ENCODE data around the gene SOX9. TPM values are rescaled to one million over a fixed set of nuclear protein-coding genes. Genes with fewer than 3 reads are reported as not detected.

SOX9 gene
- total RNA-seq, 1 donor: 6.5 TPM

DNA sequence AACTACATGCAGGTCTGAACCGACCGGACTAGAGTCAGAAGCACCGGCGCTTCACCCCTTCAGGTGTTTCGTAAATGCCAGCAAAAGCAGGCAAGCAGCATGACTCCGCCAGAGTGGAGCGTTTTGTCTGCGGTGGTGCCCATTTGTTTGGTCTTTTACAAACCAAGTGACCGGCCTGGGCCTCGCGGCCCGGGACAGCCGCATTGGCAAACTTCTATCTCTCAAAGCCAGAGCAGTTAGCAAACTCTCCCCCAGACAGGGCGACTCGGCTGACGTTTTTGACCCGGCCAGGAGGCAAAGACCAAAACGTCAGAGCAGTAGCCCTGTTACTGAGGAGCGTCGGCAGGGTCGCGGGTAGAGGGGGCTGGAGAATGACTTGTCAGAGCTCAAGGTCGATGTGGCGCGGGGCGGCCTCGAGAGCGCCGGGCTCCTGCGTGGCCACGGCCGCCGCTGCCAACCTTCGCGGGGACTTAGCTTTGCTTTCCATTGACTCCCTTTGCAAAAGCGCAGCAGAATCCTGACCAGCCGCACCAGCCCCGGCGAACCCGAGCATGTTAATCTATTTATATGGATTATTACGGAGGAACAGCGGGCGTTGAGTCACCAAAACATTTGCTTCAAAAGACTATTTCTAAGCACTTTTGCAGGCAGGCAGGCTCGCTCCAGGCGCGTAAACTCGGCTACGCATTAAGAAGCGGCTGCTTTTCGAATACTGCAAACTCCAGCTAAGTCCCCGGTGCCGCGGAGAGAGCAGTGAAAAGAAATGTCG, 763 bp upstream of the SOX9 start:
- Histone ChIP-seq H2AFZ (ENCODE audit: low read length) (peak overlapping the region; percentile 87), H3K4me1 (ENCODE audit: insufficient read depth, low read length) (peaks cover 34% of the 10 kb centered on the region)
- TF ChIP-seq, protein P1, sequence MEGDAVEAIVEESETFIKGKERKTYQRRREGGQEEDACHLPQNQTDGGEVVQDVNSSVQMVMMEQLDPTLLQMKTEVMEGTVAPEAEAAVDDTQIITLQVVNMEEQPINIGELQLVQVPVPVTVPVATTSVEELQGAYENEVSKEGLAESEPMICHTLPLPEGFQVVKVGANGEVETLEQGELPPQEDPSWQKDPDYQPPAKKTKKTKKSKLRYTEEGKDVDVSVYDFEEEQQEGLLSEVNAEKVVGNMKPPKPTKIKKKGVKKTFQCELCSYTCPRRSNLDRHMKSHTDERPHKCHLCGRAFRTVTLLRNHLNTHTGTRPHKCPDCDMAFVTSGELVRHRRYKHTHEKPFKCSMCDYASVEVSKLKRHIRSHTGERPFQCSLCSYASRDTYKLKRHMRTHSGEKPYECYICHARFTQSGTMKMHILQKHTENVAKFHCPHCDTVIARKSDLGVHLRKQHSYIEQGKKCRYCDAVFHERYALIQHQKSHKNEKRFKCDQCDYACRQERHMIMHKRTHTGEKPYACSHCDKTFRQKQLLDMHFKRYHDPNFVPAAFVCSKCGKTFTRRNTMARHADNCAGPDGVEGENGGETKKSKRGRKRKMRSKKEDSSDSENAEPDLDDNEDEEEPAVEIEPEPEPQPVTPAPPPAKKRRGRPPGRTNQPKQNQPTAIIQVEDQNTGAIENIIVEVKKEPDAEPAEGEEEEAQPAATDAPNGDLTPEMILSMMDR (IDR thresholded peaks at IDR 0.05; ENCODE audit: extremely low read depth, low read depth, low read length): no peak

DNA sequence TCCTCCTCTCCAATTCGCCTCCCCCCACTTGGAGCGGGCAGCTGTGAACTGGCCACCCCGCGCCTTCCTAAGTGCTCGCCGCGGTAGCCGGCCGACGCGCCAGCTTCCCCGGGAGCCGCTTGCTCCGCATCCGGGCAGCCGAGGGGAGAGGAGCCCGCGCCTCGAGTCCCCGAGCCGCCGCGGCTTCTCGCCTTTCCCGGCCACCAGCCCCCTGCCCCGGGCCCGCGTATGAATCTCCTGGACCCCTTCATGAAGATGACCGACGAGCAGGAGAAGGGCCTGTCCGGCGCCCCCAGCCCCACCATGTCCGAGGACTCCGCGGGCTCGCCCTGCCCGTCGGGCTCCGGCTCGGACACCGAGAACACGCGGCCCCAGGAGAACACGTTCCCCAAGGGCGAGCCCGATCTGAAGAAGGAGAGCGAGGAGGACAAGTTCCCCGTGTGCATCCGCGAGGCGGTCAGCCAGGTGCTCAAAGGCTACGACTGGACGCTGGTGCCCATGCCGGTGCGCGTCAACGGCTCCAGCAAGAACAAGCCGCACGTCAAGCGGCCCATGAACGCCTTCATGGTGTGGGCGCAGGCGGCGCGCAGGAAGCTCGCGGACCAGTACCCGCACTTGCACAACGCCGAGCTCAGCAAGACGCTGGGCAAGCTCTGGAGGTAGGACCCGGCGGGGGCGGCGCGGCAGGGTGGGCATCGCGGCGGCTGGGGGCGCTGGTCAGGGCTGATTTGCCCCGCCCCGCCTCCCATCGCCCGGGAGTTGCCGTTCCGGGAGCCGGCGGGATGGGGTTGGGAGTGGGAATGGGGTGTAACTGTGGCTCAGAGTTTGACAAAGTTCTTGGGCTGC, 567 bp downstream of the SOX9 start:
- peaks cover 34% of the 10 kb centered on the region for H3K27me3 ChIP-seq (ENCODE audit: insufficient read depth, low read length)
- no peaks in the 10 kb centered on the region for H4K20me1 ChIP-seq (ENCODE audit: insufficient read depth, low read length)
- peaks cover 47% of the 10 kb centered on the region for H3K4me1 ChIP-seq (ENCODE audit: insufficient read depth, low read length)
- peak overlapping the region; percentile 77 for H3K27ac ChIP-seq (ENCODE audit: low read depth, low read length)
- peak overlapping the region; percentile 95 for H3K4me3 ChIP-seq (ENCODE audit: insufficient read depth, low read length)
- H3K9me3 ChIP-seq (ENCODE audit: low read depth, low read length): no peaks in the 10 kb centered on the region
- peaks cover 12% of the 10 kb centered on the region for H3K36me3 ChIP-seq (ENCODE audit: insufficient read depth, low read length)
- H3K4me2 ChIP-seq (ENCODE audit: insufficient read depth, low read length): peak overlapping the region; percentile 98
- peak overlapping the region; percentile 87 for H2AFZ ChIP-seq (ENCODE audit: low read length)
- TF ChIP-seq, protein P1 (IDR thresholded peaks at IDR 0.05; ENCODE audit: extremely low read depth, low read depth, low read length): no peak
- peak; percentile 96 for DNase-seq (ENCODE audit: insufficient read length, low spot score, missing footprints)
- H3K79me2 ChIP-seq (ENCODE audit: insufficient read depth, low read length): peaks cover 28% of the 10 kb centered on the region

More for the DNA sequence above, 763 bp upstream of the SOX9 start:
- Histone ChIP-seq H3K4me2 (ENCODE audit: insufficient read depth, low read length) (peak overlapping the region; percentile 98), H3K27ac (ENCODE audit: low read depth, low read length) (peak overlapping the region; percentile 37), H3K4me3 (ENCODE audit: insufficient read depth, low read length) (peak overlapping the region; percentile 95), H3K79me2 (ENCODE audit: insufficient read depth, low read length) (peaks cover 28% of the 10 kb centered on the region), H3K36me3 (ENCODE audit: insufficient read depth, low read length) (peaks cover 9% of the 10 kb centered on the region), H4K20me1 (ENCODE audit: insufficient read depth, low read length) (no peaks in the 10 kb centered on the region), H3K27me3 (ENCODE audit: insufficient read depth, low read length) (peaks cover 40% of the 10 kb centered on the region), H3K9me3 (ENCODE audit: low read depth, low read length) (no peaks in the 10 kb centered on the region)
- DNase-seq (ENCODE audit: insufficient read length, low spot score, missing footprints): peak; percentile 95

DNA sequence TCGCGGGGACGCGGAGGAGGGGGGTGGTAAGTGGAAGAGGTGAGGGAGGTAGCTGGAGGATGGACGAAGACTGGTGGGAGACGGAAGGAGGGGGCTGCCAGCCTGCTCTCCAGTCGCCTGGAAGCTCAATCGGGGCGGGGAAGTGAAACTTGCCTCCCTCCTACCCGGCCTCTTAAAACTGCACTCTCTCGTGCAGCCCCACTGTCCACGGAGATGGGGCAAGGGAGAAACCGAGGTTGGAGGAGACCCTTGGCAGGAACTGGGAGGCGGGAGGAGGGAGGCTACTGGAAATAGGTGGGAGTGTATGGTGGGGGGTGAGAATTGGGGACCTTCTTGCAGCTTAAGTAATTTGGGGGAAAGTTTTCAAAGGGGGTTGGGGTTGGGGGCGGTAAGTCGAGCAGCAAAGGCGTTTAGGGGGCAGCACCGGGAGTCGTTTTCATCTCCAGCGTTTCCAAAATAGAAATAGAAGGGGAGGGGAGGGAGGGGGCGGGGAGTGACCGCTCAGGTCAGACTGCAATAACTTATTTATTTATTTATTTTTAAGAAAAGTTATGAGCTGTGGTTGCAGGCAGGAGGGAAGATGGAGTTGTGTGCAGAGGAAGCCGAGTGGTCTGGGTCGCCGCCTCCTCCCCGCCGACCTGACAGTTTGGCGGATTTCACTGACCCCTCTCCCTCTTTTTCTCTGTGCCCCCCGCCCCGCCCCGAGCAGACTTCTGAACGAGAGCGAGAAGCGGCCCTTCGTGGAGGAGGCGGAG, 1.4 kb downstream of the SOX9 start:
- H3K27ac ChIP-seq (ENCODE audit: low read depth, low read length): peak overlapping the region; percentile 77
- DNase-seq (ENCODE audit: insufficient read length, low spot score, missing footprints): peak; percentile 95
- H3K4me1 ChIP-seq (ENCODE audit: insufficient read depth, low read length): peaks cover 55% of the 10 kb centered on the region
- H3K27me3 ChIP-seq (ENCODE audit: insufficient read depth, low read length): peaks cover 26% of the 10 kb centered on the region
- peak overlapping the region; percentile 87 for H2AFZ ChIP-seq (ENCODE audit: low read length)
- peaks cover 28% of the 10 kb centered on the region for H3K79me2 ChIP-seq (ENCODE audit: insufficient read depth, low read length)
- TF ChIP-seq, protein P1 (IDR thresholded peaks at IDR 0.05; ENCODE audit: extremely low read depth, low read depth, low read length): no peak
- peak overlapping the region; percentile 95 for H3K4me3 ChIP-seq (ENCODE audit: insufficient read depth, low read length)
- H3K4me2 ChIP-seq (ENCODE audit: insufficient read depth, low read length): peak overlapping the region; percentile 98
- no peaks in the 10 kb centered on the region for H4K20me1 ChIP-seq (ENCODE audit: insufficient read depth, low read length)
- H3K9me3 ChIP-seq (ENCODE audit: low read depth, low read length): no peaks in the 10 kb centered on the region
- peaks cover 12% of the 10 kb centered on the region for H3K36me3 ChIP-seq (ENCODE audit: insufficient read depth, low read length)
